AG08396 (cell line): ENCODE measurements around the gene ZNF341.

Experiments used
- DNase-seq: peaks from one replicate; pipeline ENCODE4 v3.0.0; 2012; ENCODE audit warnings: low spot score, mixed read lengths

ZNF341 gene

GRCh38 chr20:33702861-33703260, 28.9 kb upstream of the ZNF341 start:
- no peak for DNase-seq

GRCh38 chr20:33703498-33704137, 28.2 kb upstream of the ZNF341 start:
- no peak for DNase-seq

GRCh38 chr20:33704197-33704924, 27.4 kb upstream of the ZNF341 start:
- no peak for DNase-seq

- DNase-seq, result no peak
These were observed 24.1 kb upstream of the ZNF341 start for GRCh38 chr20:33707668-33708067.

GRCh38 chr20:33709398-33709797, 22.4 kb upstream of the ZNF341 start:
- peak; percentile 40 for DNase-seq

GRCh38 chr20:33709905-33710541, 21.8 kb upstream of the ZNF341 start:
- no peak for DNase-seq

GRCh38 chr20:33710681-33711445, 20.9 kb upstream of the ZNF341 start:
- DNase-seq, result no peak

- DNase-seq, result no peak
These were observed 20.4 kb upstream of the ZNF341 start for GRCh38 chr20:33711446-33711738.

- DNase-seq, result no peak
These were observed 17.9 kb upstream of the ZNF341 start for GRCh38 chr20:33713865-33714367.

- no peak for DNase-seq
These were observed 15.3 kb upstream of the ZNF341 start for GRCh38 chr20:33716498-33716897.

- DNase-seq, result no peak
These were observed 12.4 kb upstream of the ZNF341 start for GRCh38 chr20:33719277-33719988.

GRCh38 chr20:33719989-33720709, 11.6 kb upstream of the ZNF341 start, which contains the start of gene PXMP4:
TSS of gene PXMP4 (minus strand) at chr20:33720310. CDS start at chr20:33720207, 103 bp downstream.
- DNase-seq, result peak; percentile 98

- DNase-seq, result no peak
These were observed 10.2 kb upstream of the ZNF341 start for GRCh38 chr20:33721391-33722140.

GRCh38 chr20:33724439-33725094, 7.2 kb upstream of the ZNF341 start:
- DNase-seq, result no peak

GRCh38 chr20:33725607-33726264, 6.1 kb upstream of the ZNF341 start:
- no peak for DNase-seq

GRCh38 chr20:33727115-33727479, 4.7 kb upstream of the ZNF341 start:
- no peak for DNase-seq

- no peak for DNase-seq
These were observed 4.0 kb upstream of the ZNF341 start for GRCh38 chr20:33727806-33728205.

GRCh38 chr20:33728463-33728862, 3.3 kb upstream of the ZNF341 start:
- no peak for DNase-seq

- DNase-seq, result no peak
These were observed 2.7 kb upstream of the ZNF341 start for GRCh38 chr20:33729101-33729500.
